H1 (cell line): ENCODE measurements around the gene SUGP1. TPM values are rescaled to one million over a fixed set of nuclear protein-coding genes. Genes with fewer than 3 reads are reported as not detected.

Experiments
- CTCF ChIA-PET: fragments of 300-600 bp; sonication (Branson Sonifier 250); formaldehyde crosslinking; loops from one replicate; lab custom pipeline; 2021; ENCODE audit not compliant: partially characterized antibody; lab: Charles Lee
- POLR2A ChIA-PET: fragments of 300-600 bp; sonication (Branson Sonifier 250); formaldehyde crosslinking; loops from one replicate; lab custom pipeline; 2021; ENCODE audit warnings: inconsistent platforms; ENCODE audit not compliant: partially characterized antibody; lab: Charles Lee
- DNase-seq, 2 experiments: peaks; one replicate each; pipeline versions ENCODE4 v3.0.0 to v3.0.0-alpha.2; 2010 to 2022; ENCODE audit warnings: low spot score in 2 of 2, low read depth in 1 of 2, mixed read lengths in 1 of 2
- FAIRE-seq: peaks from 2 replicates; lab custom pipeline; 2011; peaks lifted over from hg19 to GRCh38; lab: Jason Lieb, UNC
- H2AFZ ChIP-seq: 2 replicates; pipeline ENCODE4 v1.8.1; 2012; ENCODE audit warnings: low read length, inconsistent platforms
- H2AK5ac ChIP-seq: 2 replicates; pipeline ENCODE4 v1.6.1; 2013; ENCODE audit warnings: low read depth, low read length
- H2BK120ac ChIP-seq: replicated peaks from 2 replicates; pipeline ENCODE3; 2013; ENCODE audit warnings: low read depth, low read length, inconsistent platforms
- H2BK12ac ChIP-seq: 2 replicates; pipeline ENCODE4 v1.6.1; 2013; ENCODE audit warnings: low read depth, low read length
- H2BK15ac ChIP-seq: 2 replicates; pipeline ENCODE4 v1.6.1; 2013; ENCODE audit warnings: low read length
- H2BK20ac ChIP-seq: 2 replicates; pipeline ENCODE4 v1.6.1; 2013; ENCODE audit warnings: low read length
- H2BK5ac ChIP-seq: 2 replicates; pipeline ENCODE4 v1.6.1; 2013; ENCODE audit warnings: low read depth, low read length
- H3K14ac ChIP-seq: 2 replicates; pipeline ENCODE4 v1.6.1; 2013; ENCODE audit warnings: inconsistent platforms; ENCODE audit not compliant: insufficient read length
- H3K18ac ChIP-seq: 2 replicates; pipeline ENCODE4 v1.6.1; 2013; ENCODE audit warnings: low read length; ENCODE audit errors: extremely low read depth
- H3K23ac ChIP-seq: 2 replicates; pipeline ENCODE4 v1.6.1; 2013; ENCODE audit warnings: inconsistent platforms; ENCODE audit not compliant: insufficient read length
- H3K23me2 ChIP-seq: 2 replicates; pipeline ENCODE4 v1.6.1; 2013; ENCODE audit warnings: low read depth, low read length
- H3K27ac ChIP-seq: 2 replicates; pipeline ENCODE4 v1.6.1; 2011; ENCODE audit warnings: low read depth, low read length, inconsistent platforms
- H3K27me3 ChIP-seq, 4 experiments: replicated peaks in 1 of 4; 1 replicate in 1 of 4; 2 replicates in 3 of 4; pipeline versions ENCODE4 v1.6.1 to v1.8.1; 2011 to 2013; ENCODE audit warnings: low read length in 3 of 4, mild to moderate bottlenecking in 3 of 4, inconsistent platforms in 2 of 4, mixed read lengths in 2 of 4, moderate library complexity in 1 of 4; ENCODE audit not compliant: control insufficient read depth in 3 of 4, insufficient read depth in 3 of 4; ENCODE audit errors: extremely low read depth in 1 of 4
- H3K36me3 ChIP-seq, 4 experiments: 2 replicates each; pipeline versions ENCODE4 v1.6.1 to v1.8.1; 2011 to 2013; ENCODE audit warnings: mild to moderate bottlenecking in 4 of 4, low read length in 3 of 4, moderate library complexity in 2 of 4, control low read depth in 1 of 4, inconsistent platforms in 1 of 4; ENCODE audit not compliant: insufficient read depth in 4 of 4, control insufficient read depth in 2 of 4
- H3K4ac ChIP-seq: replicated peaks from 2 replicates; pipeline ENCODE3; 2013; ENCODE audit warnings: low read length, low read depth, mixed read lengths, inconsistent platforms; ENCODE audit not compliant: insufficient read length
- H3K4me1 ChIP-seq, 4 experiments: replicated peaks in 1 of 4; 1 replicate in 1 of 4; 2 replicates in 3 of 4; pipeline versions ENCODE4 v1.6.1 to v1.8.1; 2011 to 2013; ENCODE audit warnings: low read length in 3 of 4, inconsistent platforms in 2 of 4, mixed read lengths in 1 of 4; ENCODE audit not compliant: insufficient read depth in 4 of 4, control insufficient read depth in 3 of 4
- H3K4me2 ChIP-seq, 2 experiments: 2 replicates each; pipeline versions ENCODE4 v1.6.1 to v1.8.1; 2011 to 2013; ENCODE audit warnings: low read depth in 2 of 2, low read length in 2 of 2, control low read depth in 1 of 2, inconsistent platforms in 1 of 2, mild to moderate bottlenecking in 1 of 2; ENCODE audit not compliant: insufficient read depth in 1 of 2
- H3K4me3 ChIP-seq, 4 experiments: fragments of 200-600, 300-600 bp in 1 of 4; sonication (generic), shearing (Covaris generic), sonication (Bioruptor Twin) in 1 of 4; 2 replicates each; pipeline versions ENCODE4 v1.5.1 to v1.8.1; 2011 to 2016; ENCODE audit warnings: low read length in 4 of 4, low read depth in 3 of 4, control low read depth in 2 of 4, inconsistent platforms in 2 of 4, mild to moderate bottlenecking in 2 of 4, mixed read lengths in 1 of 4, moderate library complexity in 1 of 4; ENCODE audit not compliant: insufficient read depth in 2 of 4; ENCODE audit errors: extremely low read depth in 1 of 4
- H3K56ac ChIP-seq: replicated peaks from 2 replicates; pipeline ENCODE3; 2013; ENCODE audit warnings: low read depth, mild to moderate bottlenecking, mixed read lengths, low read length, inconsistent platforms; ENCODE audit not compliant: insufficient read length
- H3K79me1 ChIP-seq: 2 replicates; pipeline ENCODE4 v1.6.1; 2013; ENCODE audit warnings: low read depth, low read length, control low read depth
- H3K79me2 ChIP-seq, 2 experiments: 2 replicates each; pipeline versions ENCODE4 v1.6.1 to v1.8.1; 2012 to 2013; ENCODE audit warnings: low read length in 2 of 2, mild to moderate bottlenecking in 2 of 2, inconsistent platforms in 1 of 2; ENCODE audit not compliant: insufficient read depth in 2 of 2, control insufficient read depth in 1 of 2
- H3K9ac ChIP-seq, 4 experiments: replicated peaks in 1 of 4; 1 replicate in 1 of 4; 2 replicates in 3 of 4; pipeline versions ENCODE4 v1.6.1 to v1.8.1; 2011 to 2013; ENCODE audit warnings: low read depth in 3 of 4, low read length in 3 of 4, control low read depth in 2 of 4, mild to moderate bottlenecking in 2 of 4, moderate library complexity in 2 of 4, inconsistent platforms in 1 of 4; ENCODE audit errors: extremely low read depth in 1 of 4
- H3K9me3 ChIP-seq, 2 experiments: 2 replicates each; pipeline versions ENCODE4 v1.6.1 to v1.8.1; 2012 to 2013; ENCODE audit warnings: mild to moderate bottlenecking in 2 of 2, moderate library complexity in 2 of 2, control low read depth in 1 of 2, inconsistent platforms in 1 of 2, low read depth in 1 of 2, low read length in 1 of 2, mixed read lengths in 1 of 2; ENCODE audit not compliant: insufficient read depth in 2 of 2
- H4K20me1 ChIP-seq, 2 experiments: replicated peaks in 1 of 2; 2 replicates each; pipeline versions ENCODE3 to v1.8.1; 2011 to 2013; ENCODE audit warnings: inconsistent platforms in 2 of 2, low read length in 2 of 2, mild to moderate bottlenecking in 1 of 2; ENCODE audit not compliant: insufficient read depth in 2 of 2, control insufficient read depth in 1 of 2
- H4K5ac ChIP-seq: 2 replicates; pipeline ENCODE4 v1.6.1; 2013; ENCODE audit warnings: low read length, low read depth, mixed read lengths, inconsistent platforms; ENCODE audit not compliant: insufficient read length
- H4K8ac ChIP-seq: 2 replicates; pipeline ENCODE4 v1.8.0; 2013; ENCODE audit warnings: mild to moderate bottlenecking, moderate library complexity, low read length, inconsistent platforms; ENCODE audit not compliant: insufficient read depth; ENCODE audit errors: extremely low read depth
- H4K91ac ChIP-seq: replicated peaks from 2 replicates; pipeline ENCODE3; 2013; ENCODE audit warnings: low read length, mixed read lengths, inconsistent platforms; ENCODE audit not compliant: insufficient read length
- BCL11A ChIP-seq, 2 experiments: IDR thresholded peaks; one replicate each; pipeline ENCODE4 v1.6.1; 2011; ENCODE audit warnings: low read depth in 2 of 2, low read length in 2 of 2, mild to moderate bottlenecking in 2 of 2
- EZH2 ChIP-seq: fragments of 200-600 bp; sonication (generic); IDR thresholded peaks from 2 replicates; pipeline ENCODE4 v1.7.1; 2012; ENCODE audit warnings: low read depth, mild to moderate bottlenecking, moderate library complexity, low read length, inconsistent platforms; ENCODE audit not compliant: severe bottlenecking
- POLR2A ChIP-seq, 2 experiments: IDR thresholded peaks; 1 replicate in 1 of 2; 2 replicates in 1 of 2; pipeline ENCODE4 v1.6.1; 2011; ENCODE audit warnings: low read depth in 2 of 2, low read length in 2 of 2, mild to moderate bottlenecking in 2 of 2; ENCODE audit errors: control extremely low read depth in 1 of 2
- RBBP5 ChIP-seq: IDR thresholded peaks from 2 replicates; pipeline ENCODE4 v1.7.1; 2012; ENCODE audit warnings: low read depth, mild to moderate bottlenecking, inconsistent platforms, low read length, moderate library complexity, borderline replicate concordance
- RFX5 ChIP-seq: IDR thresholded peaks from 2 replicates; pipeline ENCODE4 v1.6.1; 2011; ENCODE audit warnings: low read depth, low read length, improper control_type of control experiment, borderline replicate concordance
- RXRA ChIP-seq: IDR thresholded peaks from 2 replicates; pipeline ENCODE4 v1.6.1; 2011; ENCODE audit warnings: low read depth, mild to moderate bottlenecking, low read length, moderate library complexity; ENCODE audit not compliant: insufficient read depth
- SIN3A ChIP-seq, 2 experiments: IDR thresholded peaks in 1 of 2; conservative IDR thresholded peaks in 1 of 2; 2 replicates each; pipeline ENCODE4 v1.6.1; 2011 to 2012; ENCODE audit warnings: low read length in 2 of 2, improper control_type of control experiment in 1 of 2, low read depth in 1 of 2, mild to moderate bottlenecking in 1 of 2
- SRF ChIP-seq: IDR thresholded peaks from 2 replicates; pipeline ENCODE4 v1.6.1; 2011; ENCODE audit warnings: mild to moderate bottlenecking, low read depth, low read length, moderate library complexity
- WGBS, 2 experiments: shearing (Covaris generic) in 1 of 2; methylation state at CpG; one replicate each; pipeline versions ENCODE4 v1.1.6 to v1.1.7; 2013 to 2015; ENCODE audit warnings: low lambda C conversion rate in 2 of 2, mixed read lengths in 2 of 2, inconsistent platforms in 1 of 2, low coverage in 1 of 2, missing lambda C conversion rate in 1 of 2; ENCODE audit not compliant: insufficient replicate concordance in 2 of 2, insufficient coverage in 1 of 2, insufficient read length in 1 of 2; ENCODE audit errors: extremely low coverage in 1 of 2, missing lambda C conversion rate in 1 of 2; 5-methylcytosine and 5-hydroxymethylcytosine counted together
- polyA plus RNA-seq, 7 experiments: library from polyadenylated mRNA; depleted of rRNA in 3 of 7; stranded (reverse) in 5 of 7; unstranded in 2 of 7; fragments of >200 nt in 5 of 7; fragments of 200-250 nt in 2 of 7; gene quantifications; 1 replicate in 5 of 7; 2 replicates in 1 of 7; 4 replicates in 1 of 7; pipeline versions ENCODE4 v1.2.1 to v1.2.3, GENCODE V29; 2011 to 2013; ENCODE audit warnings: missing spikeins in 2 of 7, mixed read lengths in 2 of 7
- total RNA-seq: library from RNA; stranded (reverse); fragmentation: NEBNext Ultra II Directional; extraction: Animal tissue kit (Norgen Biotek cat#: 25700); gene quantifications from 2 replicates; pipeline ENCODE4 v1.2.1, GENCODE V29; 2021
- TF ChIP-seq, protein P1 (sequence below): IDR thresholded peaks from 2 replicates; pipeline ENCODE4 v1.6.1; 2012; ENCODE audit warnings: inconsistent platforms
- TF ChIP-seq, protein P2 (sequence below): IDR thresholded peaks from 2 replicates; pipeline ENCODE4 v1.6.1; 2011; ENCODE audit warnings: low read length, improper control_type of control experiment
- TF ChIP-seq, protein P3 (sequence below): IDR thresholded peaks from 2 replicates; pipeline ENCODE4 v1.6.1; 2011; ENCODE audit warnings: low read depth, mild to moderate bottlenecking, low read length; ENCODE audit not compliant: insufficient read depth

The SUGP1 gene
- total and polyA plus RNA-seq, 2 of the 8 experiments (the other 6 are each of a cell fraction or from before 2014, with no cell fraction given) = 38.5 to 65.2 TPM

DNA sequence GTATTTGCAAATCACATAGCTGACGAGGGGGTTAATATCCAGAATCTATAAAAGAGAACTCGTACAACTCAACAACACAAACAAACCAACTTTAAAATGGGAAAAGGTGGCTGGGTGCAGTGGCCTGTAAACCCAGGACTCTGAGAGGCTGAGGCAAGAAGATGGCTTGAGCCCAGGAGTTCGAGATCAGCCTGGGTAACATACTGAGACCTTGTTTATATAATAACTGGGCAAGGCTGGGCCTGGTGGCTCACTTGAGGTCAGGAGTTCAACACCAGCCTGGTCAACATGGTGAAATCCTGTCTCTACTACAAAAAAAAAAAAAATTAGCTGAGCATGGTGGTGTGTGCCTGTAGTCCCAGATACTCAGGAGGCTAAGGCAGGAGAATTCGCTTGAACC is 25.4 kb downstream of the SUGP1 start:
- Histone ChIP-seq H3K9ac (no peak overlapping the region), H3K14ac (no peak overlapping the region), H3K27ac (no peak overlapping the region), H3K23ac (no peak overlapping the region), H3K79me1 (no peaks in the 10 kb centered on the region), H3K4me3 (no peak overlapping the region), H2BK5ac (no peak overlapping the region), H3K4me1 (no peaks in the 10 kb centered on the region), H3K27me3 (no peaks in the 10 kb centered on the region), H3K4ac (no peak overlapping the region), H4K20me1 (peaks cover 0 to 2% of the 10 kb centered on the region in 2 experiments), H3K56ac (no peak overlapping the region), H3K9me3 (no peaks in the 10 kb centered on the region), H2BK120ac (no peak overlapping the region), H2AK5ac (no peak overlapping the region), H2BK12ac (no peak overlapping the region), H3K79me2 (no peaks in the 10 kb centered on the region), H2BK20ac (no peak overlapping the region), H4K91ac (no peak overlapping the region), H4K8ac (no peak overlapping the region), H3K18ac (no peak overlapping the region), H3K36me3 (peaks cover 3 to 31% (median 16%) of the 10 kb centered on the region in 4 experiments; a peak in 6 of 8 replicates), H2BK15ac (no peak overlapping the region), H3K4me2 (no peak overlapping the region), H2AFZ (no peak overlapping the region), H4K5ac (no peak overlapping the region), H3K23me2 (no peaks in the 10 kb centered on the region)
- DNase-seq (no peak), FAIRE-seq (no peak)
- CTCF ChIA-PET = interaction anchor here (0.6 to 0.8 kb wide), 4 partner anchors 14 to 1901 kb away, joined by 3 to 5 read pairs (median 3); no protein-coding TSS in a partner anchor
- POLR2A ChIA-PET = interaction anchor here (0.6 to 2.5 kb wide), 5 partner anchors 10 to 146 kb away, joined by 3 to 11 read pairs (median 4); no protein-coding TSS in a partner anchor
- 87% methylated on average over 4 of the region's 4 CpGs; no CpG with 5 or more reads in 1 of the 2 experiments for WGBS, 2 experiments
- TF ChIP-seq RBBP5 (no peak), RXRA (no peak), POLR2A (IDR thresholded peaks at IDR 0.05; ENCODE audit: control extremely low read depth in 1 of 2, low read depth in 2 of 2, low read length in 2 of 2) (no peak), BCL11A (IDR thresholded peaks at IDR 0.05; ENCODE audit: low read depth in 2 of 2, low read length in 2 of 2) (no peak), RFX5 (no peak), SIN3A (conservative IDR thresholded peaks at IDR 0.05 in 1 of 2, IDR thresholded peaks at IDR 0.05 in 1 of 2; ENCODE audit: low read depth in 1 of 2, low read length in 2 of 2) (no peak), SRF (no peak), EZH2 (no peak)
- TF ChIP-seq, protein P1, sequence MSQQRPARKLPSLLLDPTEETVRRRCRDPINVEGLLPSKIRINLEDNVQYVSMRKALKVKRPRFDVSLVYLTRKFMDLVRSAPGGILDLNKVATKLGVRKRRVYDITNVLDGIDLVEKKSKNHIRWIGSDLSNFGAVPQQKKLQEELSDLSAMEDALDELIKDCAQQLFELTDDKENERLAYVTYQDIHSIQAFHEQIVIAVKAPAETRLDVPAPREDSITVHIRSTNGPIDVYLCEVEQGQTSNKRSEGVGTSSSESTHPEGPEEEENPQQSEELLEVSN = no peak
- TF ChIP-seq, protein P2, sequence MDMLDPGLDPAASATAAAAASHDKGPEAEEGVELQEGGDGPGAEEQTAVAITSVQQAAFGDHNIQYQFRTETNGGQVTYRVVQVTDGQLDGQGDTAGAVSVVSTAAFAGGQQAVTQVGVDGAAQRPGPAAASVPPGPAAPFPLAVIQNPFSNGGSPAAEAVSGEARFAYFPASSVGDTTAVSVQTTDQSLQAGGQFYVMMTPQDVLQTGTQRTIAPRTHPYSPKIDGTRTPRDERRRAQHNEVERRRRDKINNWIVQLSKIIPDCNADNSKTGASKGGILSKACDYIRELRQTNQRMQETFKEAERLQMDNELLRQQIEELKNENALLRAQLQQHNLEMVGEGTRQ = no peak
- TF ChIP-seq, protein P3, sequence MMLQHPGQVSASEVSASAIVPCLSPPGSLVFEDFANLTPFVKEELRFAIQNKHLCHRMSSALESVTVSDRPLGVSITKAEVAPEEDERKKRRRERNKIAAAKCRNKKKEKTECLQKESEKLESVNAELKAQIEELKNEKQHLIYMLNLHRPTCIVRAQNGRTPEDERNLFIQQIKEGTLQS = no peak
